Kidney epithelial cell (primary cell): ENCODE data around the gene SPNS3. TPM values are rescaled to one million over a fixed set of nuclear protein-coding genes. Genes with fewer than 3 reads are reported as not detected.

Experiments used
- DNase-seq: peaks from one replicate; pipeline ENCODE4 v3.0.0-alpha.2; 2010; ENCODE audit warnings: low read depth
- H3K27me3 ChIP-seq: 2 replicates; pipeline ENCODE4 v1.6.0; 2011; ENCODE audit warnings: low read length; ENCODE audit not compliant: control insufficient read depth, insufficient read depth
- H3K36me3 ChIP-seq: 2 replicates; pipeline ENCODE4 v1.5.1; 2011; ENCODE audit warnings: low read length; ENCODE audit not compliant: control insufficient read depth, insufficient read depth
- H3K4me3 ChIP-seq: 2 replicates; pipeline ENCODE4 v1.5.1; 2011; ENCODE audit warnings: low read depth, mild to moderate bottlenecking, control low read depth, low read length
- CTCF ChIP-seq: IDR thresholded peaks from 2 replicates; pipeline ENCODE4 v1.5.1; 2011; ENCODE audit warnings: mild to moderate bottlenecking, moderate library complexity, low read length, control low read depth, inconsistent platforms; ENCODE audit not compliant: insufficient read depth, poor library complexity, severe bottlenecking
- total RNA-seq: library from RNA; depleted of rRNA; stranded (reverse); fragments of >200 nt; gene quantifications from 2 replicates; pipeline ENCODE4 v1.2.3, GENCODE V29; 2015

Gene SPNS3
- total RNA-seq, 1 donor from 2014 or later, result 0.58 TPM

GRCh38 chr17:4519361-4519788 is 85.6 kb downstream of the SPNS3 start:
- TF ChIP-seq CTCF, result no peak
- no peak overlapping the region for H3K4me3 ChIP-seq
- no peaks in the 10 kb centered on the region for H3K27me3 ChIP-seq
- no peaks in the 10 kb centered on the region for H3K36me3 ChIP-seq
- DNase-seq, result no peak

- Histone ChIP-seq H3K36me3 (peaks cover under 1% of the 10 kb centered on the region), H3K27me3 (no peaks in the 10 kb centered on the region), H3K4me3 (no peak overlapping the region)
- TF ChIP-seq CTCF, result no peak
- no peak for DNase-seq
Observed at GRCh38 chr17:4520060-4520893, 86.5 kb downstream of the SPNS3 start.

GRCh38 chr17:4520894-4521600 is 87.3 kb downstream of the SPNS3 start:
- no peak for TF ChIP-seq CTCF
- Histone ChIP-seq H3K36me3 (peaks cover 3% of the 10 kb centered on the region), H3K4me3 (no peak overlapping the region), H3K27me3 (no peaks in the 10 kb centered on the region)
- DNase-seq, result peak; percentile 31

GRCh38 chr17:4522661-4523060 is 88.9 kb downstream of the SPNS3 start:
- TF ChIP-seq CTCF, result no peak
- H3K36me3 ChIP-seq, result peaks cover 4% of the 10 kb centered on the region
- no peak for DNase-seq
- no peak overlapping the region for H3K4me3 ChIP-seq
- no peaks in the 10 kb centered on the region for H3K27me3 ChIP-seq

- DNase-seq, result no peak
- no peaks in the 10 kb centered on the region for H3K27me3 ChIP-seq
Observed at GRCh38 chr17:4523946-4524345, 90.2 kb downstream of the SPNS3 start.

More at GRCh38 chr17:4523946-4524345, 90.2 kb downstream of the SPNS3 start:
- no peak for TF ChIP-seq CTCF
- peaks cover 4% of the 10 kb centered on the region for H3K36me3 ChIP-seq
- H3K4me3 ChIP-seq, result no peak overlapping the region
